22Rv1 (cell line): ENCODE measurements around the gene CDC37.
"Not testable (repeated sequence)": the region's sequence is repeated elsewhere in the genome, so short reads cannot be mapped to it uniquely, and the experiment has no call there.

Experiments used
- H3K27ac ChIP-seq: fragments of 450-650 bp; 2 replicates; pipeline ENCODE4 v1.5.1; 2017
- CTCF ChIP-seq: fragments of 450-650 bp; IDR thresholded peaks from 2 replicates; pipeline ENCODE4 v1.5.1; 2017; ENCODE audit warnings: mild to moderate bottlenecking
- ZFX ChIP-seq: fragments of 450-650 bp; IDR thresholded peaks from 2 replicates; pipeline ENCODE4 v1.6.1; 2017; ENCODE audit warnings: antibody characterized with exemption, borderline replicate concordance

Gene CDC37

GRCh38 chr19:10412257-10412977 lies 9.1 kb upstream of the CDC37 start:
- TF ChIP-seq ZFX (no peak), CTCF (no peak)
- H3K27ac ChIP-seq, result no peak overlapping the region

GRCh38 chr19:10411224-10411623 lies 7.9 kb upstream of the CDC37 start:
- H3K27ac ChIP-seq, result not testable (repeated sequence)

GRCh38 chr19:10408511-10409283 lies 5.4 kb upstream of the CDC37 start:
- TF ChIP-seq ZFX (no peak), CTCF (no peak)
- no peak overlapping the region for H3K27ac ChIP-seq

GRCh38 chr19:10407096-10407495 lies 3.8 kb upstream of the CDC37 start:
- TF ChIP-seq CTCF (no peak), ZFX (no peak)
- H3K27ac ChIP-seq, result no peak overlapping the region

- H3K27ac ChIP-seq, result no peak overlapping the region
- TF ChIP-seq CTCF (no peak), ZFX (no peak)
Measured at GRCh38 chr19:10406191-10406590, 2.8 kb upstream of the CDC37 start.

GRCh38 chr19:10404888-10405820 lies 1.8 kb upstream of the CDC37 start:
- TF ChIP-seq ZFX (no peak), CTCF (no peak)
- H3K27ac ChIP-seq, result peak overlapping the region; percentile 74; the same call in 1 of the 2 replicates

- peak overlapping the region; percentile 74 for H3K27ac ChIP-seq
- TF ChIP-seq ZFX (no peak), CTCF (no peak)
Measured at GRCh38 chr19:10402441-10403038, 802 bp downstream of the CDC37 start.
